Adipose tissue (tissue), 3 donors: ENCODE data around the gene MRPL46. TPM values are rescaled to one million over a fixed set of nuclear protein-coding genes. Genes with fewer than 3 reads are reported as not detected.
"Not testable (repeated sequence)": the region's sequence is repeated elsewhere in the genome, so short reads cannot be mapped to it uniquely, and the experiment has no call there.

Experiments used
- H3K27ac ChIP-seq: one replicate; pipeline ENCODE4 v1.5.1; 2013; ENCODE audit warnings: low read depth, low read length
- WGBS, 3 donors: extraction: QIAGEN DNeasy Blood & Tissue Kit; methylation state at CpG; one replicate each; pipeline ENCODE4 v1.1.7; 2013; 5-methylcytosine and 5-hydroxymethylcytosine counted together
- polyA plus RNA-seq, 3 donors: library from polyadenylated mRNA; stranded (reverse); fragments of 200-250 nt; gene quantifications; one replicate each; pipeline ENCODE4 v1.2.3, GENCODE V29; 2013
- donor health status: healthy with polysubstance abuse.
- donor health status: Bipolar disorder and iron deficiency.
- donor health status: healthy.

Gene MRPL46
- polyA plus RNA-seq, 3 donors, result 21.0 to 72.4 (median 37.0) TPM

- 54 to 62% (median 59%) methylated on average over 10 of the region's 10 CpGs for WGBS, 3 donors
- H3K27ac ChIP-seq, result no peak overlapping the region
Measured at GRCh38 chr15:88484682-88485331, 17.6 kb upstream of the MRPL46 start.

GRCh38 chr15:88482263-88482662 lies 15.1 kb upstream of the MRPL46 start:
- 37 to 45% (median 38%) methylated on average over 1 of the region's 1 CpG for WGBS, 3 donors
- H3K27ac ChIP-seq, result no peak overlapping the region

DNA sequence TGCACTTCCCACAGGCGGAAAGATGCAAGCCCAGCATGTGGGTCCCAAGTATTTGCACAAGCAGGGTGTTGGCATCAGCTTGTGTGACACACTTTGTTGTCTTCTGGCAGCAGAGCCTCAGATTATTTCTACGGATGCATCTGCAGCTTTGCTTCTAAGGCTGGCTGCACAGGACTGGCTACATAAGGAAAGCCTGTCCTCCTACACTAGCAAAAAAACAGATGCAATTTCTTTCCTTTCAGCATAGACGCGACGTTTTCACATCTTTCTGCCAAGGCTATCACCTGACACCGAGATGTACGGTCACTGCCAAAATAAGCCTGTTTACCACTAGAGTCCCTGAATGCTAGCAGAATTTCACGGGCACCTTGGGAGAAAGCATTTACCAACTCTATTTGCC lies 13.8 kb upstream of the MRPL46 start:
- 34 to 80% (median 78%) methylated on average over 8 of the region's 8 CpGs for WGBS, 3 donors

DNA sequence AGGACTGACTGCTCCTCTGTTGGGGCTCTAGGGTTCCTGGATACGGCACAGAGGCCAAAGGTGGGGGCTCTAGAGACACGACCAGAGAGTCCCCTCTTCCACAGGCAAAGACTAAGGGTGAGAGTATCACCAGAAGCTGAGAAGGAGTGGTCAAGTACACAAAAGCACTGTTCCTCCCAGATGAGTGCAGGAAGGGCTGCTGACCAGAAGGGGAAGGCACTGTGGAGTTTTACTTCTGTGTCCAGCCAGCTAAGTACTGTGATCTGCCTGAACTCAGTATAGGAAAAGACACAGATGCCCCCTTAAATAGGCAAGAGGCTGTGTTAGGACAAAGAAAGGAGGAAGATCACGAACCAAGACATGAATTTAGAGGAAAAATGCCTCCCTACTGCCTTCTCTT lies 12.0 kb upstream of the MRPL46 start:
- no peak overlapping the region for H3K27ac ChIP-seq
- WGBS, 3 donors, result 63 to 92% (median 86%) methylated on average over 3 of the region's 3 CpGs

More for the DNA sequence above, 13.8 kb upstream of the MRPL46 start:
- H3K27ac ChIP-seq, result no peak overlapping the region

GRCh38 chr15:88477904-88478303 lies 10.7 kb upstream of the MRPL46 start:
- WGBS, 3 donors, result 75 to 84% (median 80%) methylated on average over 5 of the region's 5 CpGs

GRCh38 chr15:88477126-88477525 lies 9.9 kb upstream of the MRPL46 start:
- H3K27ac ChIP-seq, result no peak overlapping the region

More at GRCh38 chr15:88477904-88478303, 10.7 kb upstream of the MRPL46 start:
- no peak overlapping the region for H3K27ac ChIP-seq

GRCh38 chr15:88476635-88477060 lies 9.5 kb upstream of the MRPL46 start:
- 54 to 67% (median 56%) methylated on average over 8 of the region's 8 CpGs for WGBS, 3 donors
- no peak overlapping the region for H3K27ac ChIP-seq

More at GRCh38 chr15:88477126-88477525, 9.9 kb upstream of the MRPL46 start:
- WGBS, 3 donors, result 87 to 94% (median 87%) methylated on average over 7 of the region's 7 CpGs

GRCh38 chr15:88473661-88474293 lies 6.6 kb upstream of the MRPL46 start:
- not testable (repeated sequence) for H3K27ac ChIP-seq
- 95 to 96% (median 95%) methylated on average over 4 of the region's 4 CpGs for WGBS, 3 donors

GRCh38 chr15:88472225-88472624 lies 5.0 kb upstream of the MRPL46 start:
- H3K27ac ChIP-seq, result no peak overlapping the region
- 82 to 89% (median 88%) methylated on average over 4 of the region's 4 CpGs for WGBS, 3 donors

GRCh38 chr15:88470625-88471372 lies 3.6 kb upstream of the MRPL46 start:
- no peak overlapping the region for H3K27ac ChIP-seq
- 91 to 94% (median 91%) methylated on average over 6 of the region's 6 CpGs for WGBS, 3 donors

GRCh38 chr15:88469321-88469720 lies 2.1 kb upstream of the MRPL46 start:
- no peak overlapping the region for H3K27ac ChIP-seq
- 81 to 93% (median 81%) methylated on average over 2 of the region's 2 CpGs for WGBS, 3 donors

DNA sequence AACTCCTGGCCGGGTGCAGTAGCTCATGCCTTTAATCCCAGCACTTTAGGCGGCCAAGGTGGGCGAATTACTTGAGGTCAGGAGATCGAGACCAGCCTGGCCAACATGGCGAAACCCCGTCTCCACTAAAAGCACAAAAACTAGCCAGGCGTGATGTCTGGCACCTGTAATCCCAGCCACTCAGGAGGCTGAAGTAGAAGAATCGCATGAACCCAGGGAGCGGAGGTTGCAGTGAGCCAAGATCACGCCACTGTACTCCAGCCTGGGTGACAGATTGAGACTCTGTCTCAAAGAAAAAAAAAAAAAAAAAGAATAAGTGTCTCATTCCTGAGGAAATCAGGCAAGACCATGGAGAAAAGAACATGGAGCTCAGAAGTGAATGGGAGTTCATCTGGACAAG lies 1.5 kb upstream of the MRPL46 start:
- 95 to 98% (median 97%) methylated on average over 10 of the region's 10 CpGs for WGBS, 3 donors
- not testable (repeated sequence) for H3K27ac ChIP-seq

GRCh38 chr15:88467935-88468528 lies 844 bp upstream of the MRPL46 start:
- WGBS, 3 donors, result 3 to 4% (median 4%) methylated on average over 17 of the region's 17 CpGs
- H3K27ac ChIP-seq, result no peak overlapping the region

GRCh38 chr15:88465633-88466224 lies 1.5 kb downstream of the MRPL46 start:
- 90 to 95% (median 91%) methylated on average over 4 of the region's 4 CpGs for WGBS, 3 donors

GRCh38 chr15:88463870-88464532 lies 3.2 kb downstream of the MRPL46 start:
- WGBS, 3 donors, result 61 to 84% (median 82%) methylated on average over 2 of the region's 2 CpGs
- no peak overlapping the region for H3K27ac ChIP-seq

More at GRCh38 chr15:88465633-88466224, 1.5 kb downstream of the MRPL46 start:
- no peak overlapping the region for H3K27ac ChIP-seq

- no peak overlapping the region for H3K27ac ChIP-seq
- 88 to 96% (median 94%) methylated on average over 3 of the region's 3 CpGs for WGBS, 3 donors
Measured at GRCh38 chr15:88456733-88457132, 10.5 kb downstream of the MRPL46 start.

DNA sequence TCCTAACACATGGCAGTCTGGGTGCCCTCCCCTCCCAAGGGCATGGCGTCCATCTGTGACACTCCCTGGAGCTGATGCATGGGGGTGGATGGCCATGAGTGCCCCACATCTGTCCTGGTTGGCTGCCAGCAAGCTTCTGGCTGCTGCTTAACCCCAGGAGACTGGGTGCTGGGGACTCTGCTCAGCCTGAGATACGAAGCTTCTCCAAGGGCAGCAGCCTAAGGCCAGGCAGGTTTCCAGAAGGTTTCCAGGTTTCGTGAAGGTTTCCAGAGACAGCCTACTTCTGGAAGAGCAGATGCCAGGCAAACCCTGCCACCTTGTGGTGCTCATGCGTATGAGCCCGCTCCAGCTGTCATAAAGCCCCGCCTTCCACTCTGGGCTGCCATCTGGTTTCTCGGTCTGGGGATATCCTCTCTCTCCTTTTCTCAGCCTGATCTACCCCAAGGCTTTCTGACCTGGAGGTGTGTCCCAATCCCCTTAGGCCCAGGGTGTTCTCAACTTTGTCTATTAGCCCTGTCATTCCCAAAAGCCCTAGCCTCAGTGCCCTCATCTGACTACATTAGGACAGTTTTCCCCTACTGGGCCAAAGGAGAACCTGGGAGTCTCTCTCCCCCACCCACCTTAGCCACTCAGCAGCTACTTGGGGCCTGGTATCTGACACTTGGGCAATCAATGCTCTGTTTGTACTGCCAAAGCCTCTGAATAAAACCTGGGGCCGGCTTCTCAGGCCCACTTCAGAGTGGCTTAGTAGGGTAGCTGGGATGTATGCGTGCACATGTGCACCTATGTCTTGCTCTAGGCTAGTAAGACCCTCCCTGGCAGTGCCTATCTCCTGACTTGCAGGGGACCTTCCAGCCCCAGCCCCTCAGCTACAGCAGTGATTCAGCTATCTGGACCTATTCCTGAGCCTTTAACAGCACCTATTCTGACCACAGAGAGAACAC lies 12.0 kb downstream of the MRPL46 start:
- H3K27ac ChIP-seq, result no peak overlapping the region
- WGBS, 3 donors, result 34 to 40% (median 35%) methylated on average over 9 of the region's 9 CpGs
